NCI-H187 (cell line): ENCODE results near the gene XPNPEP2.

Experiments used
- DNase-seq, 2 experiments: peaks; one replicate each; lab custom pipeline; 2025; lab: John Stamatoyannopoulos, UW

The XPNPEP2 gene

GRCh38 chrX:129800186-129800585 lies 61.4 kb downstream of the XPNPEP2 start:
- no peak for DNase-seq

- DNase-seq, result no peak
These were observed 64.1 kb downstream of the XPNPEP2 start for GRCh38 chrX:129802863-129803262.

GRCh38 chrX:129804806-129805205 lies 66.0 kb downstream of the XPNPEP2 start:
- DNase-seq, result no peak

- no peak for DNase-seq
These were observed 69.5 kb downstream of the XPNPEP2 start for GRCh38 chrX:129808158-129808828.

GRCh38 chrX:129808829-129809796 lies 70.3 kb downstream of the XPNPEP2 start:
- no peak for DNase-seq

GRCh38 chrX:129813662-129814368 lies 75.0 kb downstream of the XPNPEP2 start:
- DNase-seq, result no peak

GRCh38 chrX:129818123-129818522 lies 79.3 kb downstream of the XPNPEP2 start:
- no peak for DNase-seq
